Endometrial microvascular endothelial cells (primary cell): ENCODE results near the gene TM7SF2. TPM values are rescaled to one million over a fixed set of nuclear protein-coding genes. Genes with fewer than 3 reads are reported as not detected.

Experiments used
- in situ Hi-C: cut with HindIII; loops from 2 replicates; pipeline ENCODE4 v1.10.0; 2017; ENCODE audit warnings: low sequenced_read_pairs, low pct_unique_long_range_greater_than_20kb; ENCODE audit errors: inconsistent ontology term
- total RNA-seq: library from RNA; depleted of rRNA; stranded (reverse); fragments of >200 nt; gene quantifications from one replicate; pipeline ENCODE4 v1.2.3, GENCODE V29; 2015; ENCODE audit errors: inconsistent ontology term

TM7SF2 gene
- total RNA-seq, result 16.6 TPM

- in situ Hi-C loops, result no loop called here
These were observed at the start of gene TM7SF2 for GRCh38 chr11:65111744-65112545. Gene TM7SF2 (plus strand): TSS chr11:65111872. CDS start chr11:65112016, 144 bp downstream.

- in situ Hi-C loops, result no loop called here
These were observed 48.1 kb upstream of the TM7SF2 start for GRCh38 chr11:65063532-65063931.

DNA sequence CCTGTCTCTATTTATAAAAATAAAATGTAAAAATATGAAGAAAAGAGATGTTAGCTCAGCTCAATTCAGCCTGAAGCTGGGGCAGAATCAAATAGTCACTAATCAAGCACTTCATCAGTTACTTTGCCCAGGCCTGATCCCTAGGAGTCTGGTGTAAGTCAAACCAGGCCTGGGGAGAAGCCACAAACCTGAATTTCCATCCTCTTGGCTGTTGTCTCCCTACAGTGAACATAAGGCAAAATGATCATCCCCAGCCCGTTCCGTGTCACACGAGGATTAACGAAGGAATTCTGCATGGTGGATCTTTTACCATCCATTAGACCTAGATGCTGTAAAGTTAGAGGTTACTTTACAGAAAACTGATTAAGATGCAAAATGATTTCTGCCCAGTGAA lies 46.8 kb upstream of the TM7SF2 start:
- in situ Hi-C loops, result no loop called here

DNA sequence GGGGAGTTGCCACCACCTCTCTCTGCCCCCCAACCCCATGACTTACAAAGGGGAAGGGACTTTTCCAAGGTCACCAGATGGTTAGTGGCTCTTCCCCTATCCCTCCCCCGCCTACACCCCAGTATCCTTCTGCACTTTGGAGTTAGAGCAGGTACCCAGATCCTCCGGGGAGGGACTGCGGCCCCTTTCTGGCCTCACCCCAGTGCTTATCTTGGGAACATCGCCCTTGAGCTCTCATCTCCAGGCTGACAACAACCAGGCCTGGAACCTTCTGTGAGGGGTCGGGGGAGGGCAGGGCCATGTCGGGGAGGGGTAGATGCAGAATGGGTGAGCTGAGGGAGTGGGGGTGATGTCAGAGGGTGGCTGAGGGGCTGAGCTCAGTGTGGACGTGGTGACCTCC lies 45.8 kb upstream of the TM7SF2 start:
- in situ Hi-C loops, result no loop called here

DNA sequence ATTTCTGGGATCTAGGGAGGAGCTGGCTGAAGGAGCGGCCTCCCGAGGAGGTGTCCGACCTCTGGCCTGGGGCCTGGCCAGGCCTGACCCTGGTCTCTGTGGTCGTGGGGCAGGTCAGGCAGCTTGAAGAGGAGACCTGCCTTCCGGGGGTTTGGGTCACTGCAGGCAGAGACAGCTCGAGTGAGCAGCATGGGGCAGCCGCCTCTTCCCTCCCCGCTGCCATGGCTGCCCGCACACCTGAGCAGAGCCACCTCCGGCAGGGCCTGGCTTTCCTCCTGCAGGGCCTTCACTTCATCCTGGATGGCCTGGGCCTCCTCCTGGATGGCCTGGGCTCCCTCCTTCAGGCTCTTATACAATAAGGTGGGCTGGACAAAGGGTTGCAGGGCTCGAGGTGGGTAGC lies 45.4 kb upstream of the TM7SF2 start:
- in situ Hi-C loops, result no loop called here

GRCh38 chr11:65066805-65067291 lies 44.8 kb upstream of the TM7SF2 start:
- in situ Hi-C loops, result no loop called here

DNA sequence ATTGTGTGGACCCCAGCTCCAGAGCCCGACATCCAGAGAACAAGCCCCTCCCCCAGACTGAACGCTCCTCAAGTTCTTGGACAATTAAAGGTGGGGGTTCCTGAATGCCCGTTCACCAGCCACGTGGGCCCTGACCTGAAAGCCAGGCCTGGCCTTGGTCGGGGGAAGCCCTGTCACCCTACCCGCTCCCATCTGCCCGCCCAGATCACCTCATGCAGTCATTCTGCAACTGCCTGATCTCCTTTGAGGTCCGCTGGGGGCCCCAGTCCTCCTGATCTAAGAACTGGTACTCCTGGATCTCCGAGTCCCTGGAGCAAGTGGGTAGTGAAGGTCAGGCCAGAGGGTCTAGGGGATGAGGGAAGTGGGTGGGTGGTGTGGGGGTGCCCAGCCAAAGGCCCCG lies 44.2 kb upstream of the TM7SF2 start:
- in situ Hi-C loops, result no loop called here

DNA sequence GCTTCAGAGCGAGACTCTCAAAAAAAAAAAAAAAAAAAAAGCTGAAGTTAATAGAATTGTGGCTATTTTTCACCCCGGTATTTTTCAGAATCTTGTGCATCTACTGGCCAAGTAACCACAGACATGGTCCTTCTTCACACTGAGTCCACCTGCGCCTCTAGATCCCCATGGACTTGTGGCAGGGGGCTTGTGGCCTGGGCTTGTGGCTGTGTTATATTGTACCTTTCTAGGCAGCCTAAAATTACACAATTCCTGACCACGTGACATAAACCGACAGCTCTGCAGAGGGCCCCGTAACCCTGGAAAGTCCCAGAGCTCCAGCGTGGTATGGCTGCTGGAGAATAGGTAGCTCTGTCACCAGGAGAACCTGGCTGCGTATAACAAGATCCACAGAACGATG lies 42.5 kb upstream of the TM7SF2 start:
- in situ Hi-C loops, result no loop called here

- in situ Hi-C loops, result no loop called here
These were observed 39.6 kb upstream of the TM7SF2 start for GRCh38 chr11:65071907-65072630.

- in situ Hi-C loops, result no loop called here
These were observed 39.1 kb upstream of the TM7SF2 start for GRCh38 chr11:65072631-65072966.

DNA sequence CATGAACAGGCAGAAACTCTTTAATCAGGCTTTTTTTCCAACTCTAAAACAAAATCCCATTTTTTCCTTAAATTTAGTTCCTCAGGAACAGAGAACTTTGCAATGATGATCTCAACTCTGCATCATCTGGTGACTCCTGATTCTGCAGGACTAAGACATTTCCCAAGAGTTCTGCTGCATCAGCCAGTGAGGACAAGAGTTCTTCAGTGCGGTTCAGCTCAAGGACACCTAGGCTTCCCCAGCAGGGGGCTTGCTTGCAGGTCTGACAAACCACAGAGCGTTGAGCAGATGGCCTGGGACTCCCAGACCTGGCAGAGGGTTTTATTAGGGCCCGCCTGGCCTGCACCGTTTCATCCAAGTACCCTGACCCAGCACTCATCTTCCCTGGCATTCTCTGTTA lies 34.2 kb upstream of the TM7SF2 start:
- in situ Hi-C loops, result no loop called here

DNA sequence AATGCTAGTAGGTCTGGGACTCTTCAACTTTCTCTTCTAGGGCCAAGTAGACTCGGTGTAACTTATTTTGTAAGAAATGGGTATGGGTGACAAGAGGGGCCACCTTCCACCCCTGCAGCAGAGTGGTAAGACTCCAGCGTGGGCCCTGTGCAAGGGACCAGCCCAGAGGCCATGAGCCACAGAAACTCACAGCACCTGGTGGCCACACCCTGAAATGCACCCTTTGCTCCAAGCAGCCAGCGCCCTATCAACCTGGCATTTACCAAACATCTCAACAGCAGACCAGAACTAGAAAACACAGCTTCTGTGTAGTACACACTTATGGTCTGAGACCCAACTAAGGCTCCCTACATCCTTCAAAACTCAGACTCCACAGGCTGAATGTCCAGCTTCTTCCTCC lies 33.5 kb upstream of the TM7SF2 start:
- in situ Hi-C loops, result no loop called here

GRCh38 chr11:65078786-65079342 lies 32.8 kb upstream of the TM7SF2 start:
- in situ Hi-C loops, result no loop called here

- in situ Hi-C loops, result no loop called here
These were observed 28.4 kb upstream of the TM7SF2 start for GRCh38 chr11:65083134-65083833.

- in situ Hi-C loops, result no loop called here
These were observed 27.7 kb upstream of the TM7SF2 start, which contains the start of the genes CDCA5 and ZFPL1 for GRCh38 chr11:65083834-65084597. Gene CDCA5 (minus strand): TSS chr11:65084040. CDS start chr11:65083978, 62 bp downstream. Gene ZFPL1 (plus strand): TSS chr11:65084222. CDS start chr11:65084699, 477 bp downstream.

DNA sequence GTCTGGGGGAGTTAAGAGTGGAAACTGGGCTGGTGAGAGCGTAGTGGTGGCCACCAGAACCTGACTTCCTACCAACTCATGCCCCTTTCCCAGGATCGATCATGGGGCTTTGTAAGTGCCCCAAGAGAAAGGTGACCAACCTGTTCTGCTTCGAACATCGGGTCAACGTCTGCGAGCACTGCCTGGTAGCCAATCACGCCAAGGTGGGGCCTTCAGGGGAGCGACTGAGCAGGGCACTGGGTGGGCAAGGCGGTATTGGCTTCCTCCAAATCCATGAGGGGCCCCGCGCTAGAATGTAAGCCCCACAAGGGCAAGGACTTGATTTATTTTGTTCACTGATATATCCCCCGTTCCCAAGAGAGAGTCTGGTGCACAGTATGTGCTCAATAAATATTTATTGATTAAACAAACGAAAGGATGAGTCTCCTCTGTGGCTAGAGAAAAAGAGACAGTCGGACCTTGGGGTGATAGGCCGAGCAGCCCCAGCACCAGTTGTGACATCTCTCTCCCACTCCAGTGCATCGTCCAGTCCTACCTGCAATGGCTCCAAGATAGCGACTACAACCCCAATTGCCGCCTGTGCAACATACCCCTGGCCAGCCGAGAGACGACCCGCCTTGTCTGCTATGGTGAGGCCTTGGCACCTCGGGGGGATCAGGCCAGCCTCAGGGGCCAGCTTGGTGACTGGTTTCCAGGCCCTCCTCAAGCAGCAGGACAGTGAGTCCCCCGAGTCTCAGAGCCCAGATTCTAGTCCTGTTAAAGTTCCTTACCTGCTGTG lies 26.9 kb upstream of the TM7SF2 start:
- in situ Hi-C loops, result no loop called here

- in situ Hi-C loops, result no loop called here
These were observed 26.2 kb upstream of the TM7SF2 start for GRCh38 chr11:65085446-65085845.

GRCh38 chr11:65086809-65087208 lies 24.9 kb upstream of the TM7SF2 start:
- in situ Hi-C loops, result no loop called here
